Measurements from ENCODE around the gene GRAP.
"Not testable (repeated sequence)": the region's sequence is repeated elsewhere in the genome, so short reads cannot be mapped to it uniquely, and the experiment has no call there.

GRAP gene

GRCh38 chr17:19063326-19063956 lies 16.7 kb upstream of the GRAP start:
- not testable (repeated sequence) for H3K36me3 ChIP-seq (ENCODE audit: control insufficient read depth, insufficient read depth, low read length); H3K4me3 ChIP-seq (ENCODE audit: low read depth, low read length); H3K9ac ChIP-seq (ENCODE audit: low read length); H3K27ac ChIP-seq (ENCODE audit: low read depth, low read length); H3K27me3 ChIP-seq (ENCODE audit: control insufficient read depth, insufficient read depth, low read length); H3K4me1 ChIP-seq (ENCODE audit: control insufficient read depth, insufficient read depth, low read length); H3K9me3 ChIP-seq (ENCODE audit: control insufficient read depth, insufficient read depth, low read depth, low read length)

- H3K4me1 ChIP-seq (ENCODE audit: control insufficient read depth, insufficient read depth, low read length); H3K9me3 ChIP-seq (ENCODE audit: control insufficient read depth, insufficient read depth, low read depth, low read length); H3K36me3 ChIP-seq (ENCODE audit: control insufficient read depth, insufficient read depth, low read length); H3K4me3 ChIP-seq (ENCODE audit: low read depth, low read length); H3K27ac ChIP-seq (ENCODE audit: low read depth, low read length); H3K9ac ChIP-seq (ENCODE audit: low read length); H3K27me3 ChIP-seq (ENCODE audit: control insufficient read depth, insufficient read depth, low read length): not testable (repeated sequence)
Measured at GRCh38 chr17:19062718-19063325, 16.1 kb upstream of the GRAP start.

GRCh38 chr17:19062009-19062717 lies 15.4 kb upstream of the GRAP start:
- H3K27ac ChIP-seq (ENCODE audit: low read depth, low read length); H3K9ac ChIP-seq (ENCODE audit: low read length); H3K36me3 ChIP-seq (ENCODE audit: control insufficient read depth, insufficient read depth, low read length); H3K4me1 ChIP-seq (ENCODE audit: control insufficient read depth, insufficient read depth, low read length); H3K9me3 ChIP-seq (ENCODE audit: control insufficient read depth, insufficient read depth, low read depth, low read length); H3K4me3 ChIP-seq (ENCODE audit: low read depth, low read length); H3K27me3 ChIP-seq (ENCODE audit: control insufficient read depth, insufficient read depth, low read length): not testable (repeated sequence)

- not testable (repeated sequence) for H3K9ac ChIP-seq (ENCODE audit: low read length); H3K4me3 ChIP-seq (ENCODE audit: low read depth, low read length); H3K4me1 ChIP-seq (ENCODE audit: control insufficient read depth, insufficient read depth, low read length); H3K9me3 ChIP-seq (ENCODE audit: control insufficient read depth, insufficient read depth, low read depth, low read length); H3K27me3 ChIP-seq (ENCODE audit: control insufficient read depth, insufficient read depth, low read length); H3K27ac ChIP-seq (ENCODE audit: low read depth, low read length); H3K36me3 ChIP-seq (ENCODE audit: control insufficient read depth, insufficient read depth, low read length)
Measured at GRCh38 chr17:19055447-19055846, 8.7 kb upstream of the GRAP start.

- H3K27me3 ChIP-seq (ENCODE audit: control insufficient read depth, insufficient read depth, low read length); H3K36me3 ChIP-seq (ENCODE audit: control insufficient read depth, insufficient read depth, low read length); H3K4me3 ChIP-seq (ENCODE audit: low read depth, low read length); H3K9ac ChIP-seq (ENCODE audit: low read length); H3K27ac ChIP-seq (ENCODE audit: low read depth, low read length); H3K9me3 ChIP-seq (ENCODE audit: control insufficient read depth, insufficient read depth, low read depth, low read length); H3K4me1 ChIP-seq (ENCODE audit: control insufficient read depth, insufficient read depth, low read length): not testable (repeated sequence)
Measured at GRCh38 chr17:19048826-19049225, 2.1 kb upstream of the GRAP start.

GRCh38 chr17:19047510-19047909 lies 753 bp upstream of the GRAP start:
- not testable (repeated sequence) for H3K27me3 ChIP-seq (ENCODE audit: control insufficient read depth, insufficient read depth, low read length); H3K9me3 ChIP-seq (ENCODE audit: control insufficient read depth, insufficient read depth, low read depth, low read length); H3K9ac ChIP-seq (ENCODE audit: low read length); H3K27ac ChIP-seq (ENCODE audit: low read depth, low read length); H3K4me1 ChIP-seq (ENCODE audit: control insufficient read depth, insufficient read depth, low read length); H3K36me3 ChIP-seq (ENCODE audit: control insufficient read depth, insufficient read depth, low read length); H3K4me3 ChIP-seq (ENCODE audit: low read depth, low read length)

- H3K27me3 ChIP-seq (ENCODE audit: control insufficient read depth, insufficient read depth, low read length); H3K36me3 ChIP-seq (ENCODE audit: control insufficient read depth, insufficient read depth, low read length); H3K4me3 ChIP-seq (ENCODE audit: low read depth, low read length); H3K9me3 ChIP-seq (ENCODE audit: control insufficient read depth, insufficient read depth, low read depth, low read length); H3K27ac ChIP-seq (ENCODE audit: low read depth, low read length); H3K4me1 ChIP-seq (ENCODE audit: control insufficient read depth, insufficient read depth, low read length); H3K9ac ChIP-seq (ENCODE audit: low read length): not testable (repeated sequence)
Measured at GRCh38 chr17:19044643-19045042, 2.1 kb downstream of the GRAP start.

- not testable (repeated sequence) for H3K4me3 ChIP-seq (ENCODE audit: low read depth, low read length); H3K9ac ChIP-seq (ENCODE audit: low read length); H3K9me3 ChIP-seq (ENCODE audit: control insufficient read depth, insufficient read depth, low read depth, low read length); H3K27ac ChIP-seq (ENCODE audit: low read depth, low read length); H3K4me1 ChIP-seq (ENCODE audit: control insufficient read depth, insufficient read depth, low read length); H3K36me3 ChIP-seq (ENCODE audit: control insufficient read depth, insufficient read depth, low read length); H3K27me3 ChIP-seq (ENCODE audit: control insufficient read depth, insufficient read depth, low read length)
Measured at GRCh38 chr17:19043032-19043431, 3.7 kb downstream of the GRAP start.

GRCh38 chr17:19042369-19042768 lies 4.4 kb downstream of the GRAP start:
- H3K4me3 ChIP-seq (ENCODE audit: low read depth, low read length); H3K9ac ChIP-seq (ENCODE audit: low read length); H3K27me3 ChIP-seq (ENCODE audit: control insufficient read depth, insufficient read depth, low read length); H3K9me3 ChIP-seq (ENCODE audit: control insufficient read depth, insufficient read depth, low read depth, low read length); H3K4me1 ChIP-seq (ENCODE audit: control insufficient read depth, insufficient read depth, low read length); H3K36me3 ChIP-seq (ENCODE audit: control insufficient read depth, insufficient read depth, low read length); H3K27ac ChIP-seq (ENCODE audit: low read depth, low read length): not testable (repeated sequence)

GRCh38 chr17:19041871-19042270 lies 4.9 kb downstream of the GRAP start:
- not testable (repeated sequence) for H3K4me3 ChIP-seq (ENCODE audit: low read depth, low read length); H3K36me3 ChIP-seq (ENCODE audit: control insufficient read depth, insufficient read depth, low read length); H3K27ac ChIP-seq (ENCODE audit: low read depth, low read length); H3K4me1 ChIP-seq (ENCODE audit: control insufficient read depth, insufficient read depth, low read length); H3K9ac ChIP-seq (ENCODE audit: low read length); H3K27me3 ChIP-seq (ENCODE audit: control insufficient read depth, insufficient read depth, low read length); H3K9me3 ChIP-seq (ENCODE audit: control insufficient read depth, insufficient read depth, low read depth, low read length)

- not testable (repeated sequence) for H3K27ac ChIP-seq (ENCODE audit: low read depth, low read length); H3K36me3 ChIP-seq (ENCODE audit: control insufficient read depth, insufficient read depth, low read length); H3K4me1 ChIP-seq (ENCODE audit: control insufficient read depth, insufficient read depth, low read length)
Measured at GRCh38 chr17:19040350-19040749, 6.4 kb downstream of the GRAP start.

More at GRCh38 chr17:19040350-19040749, 6.4 kb downstream of the GRAP start:
- H3K4me3 ChIP-seq (ENCODE audit: low read depth, low read length); H3K9me3 ChIP-seq (ENCODE audit: control insufficient read depth, insufficient read depth, low read depth, low read length); H3K27me3 ChIP-seq (ENCODE audit: control insufficient read depth, insufficient read depth, low read length); H3K9ac ChIP-seq (ENCODE audit: low read length): not testable (repeated sequence)

All from HUES6 (cell line).